Ishikawa (cell line): ENCODE results near the gene IKZF1.

Source experiments
- CEBPB ChIP-seq: IDR thresholded peaks from 2 replicates; pipeline ENCODE4 v1.6.1; 2012
- CREB1 ChIP-seq: IDR thresholded peaks from 2 replicates; pipeline ENCODE4 v1.6.1; 2012; ENCODE audit warnings: low read depth
- EGR1 ChIP-seq: IDR thresholded peaks from 2 replicates; pipeline ENCODE4 v1.6.1; 2012
- EP300 ChIP-seq: IDR thresholded peaks from 2 replicates; pipeline ENCODE4 v1.6.1; 2012; ENCODE audit warnings: borderline replicate concordance
- FOXM1 ChIP-seq: IDR thresholded peaks from 2 replicates; pipeline ENCODE4 v1.6.1; 2012; ENCODE audit warnings: low read depth, borderline replicate concordance
- NFIC ChIP-seq: IDR thresholded peaks from 2 replicates; pipeline ENCODE4 v1.6.1; 2012
- RAD21 ChIP-seq: IDR thresholded peaks from 2 replicates; pipeline ENCODE4 v1.6.1; 2012; ENCODE audit warnings: low read depth
- TAF1 ChIP-seq: IDR thresholded peaks from 2 replicates; pipeline ENCODE4 v1.6.1; 2012; ENCODE audit warnings: low read depth, mild to moderate bottlenecking
- TCF12 ChIP-seq: IDR thresholded peaks from 2 replicates; pipeline ENCODE4 v1.6.1; 2012; ENCODE audit warnings: low read depth
- TEAD4 ChIP-seq: IDR thresholded peaks from 2 replicates; pipeline ENCODE4 v1.6.1; 2012
- YY1 ChIP-seq: IDR thresholded peaks from 2 replicates; pipeline ENCODE4 v1.6.1; 2012; ENCODE audit warnings: low read depth
- ZBTB7A ChIP-seq: IDR thresholded peaks from 2 replicates; pipeline ENCODE4 v1.6.1; 2012; ENCODE audit warnings: low read depth
- TF ChIP-seq, protein P1 (sequence below): IDR thresholded peaks from 2 replicates; pipeline ENCODE4 v1.6.1; 2012; ENCODE audit warnings: low read depth, mild to moderate bottlenecking
- TF ChIP-seq, protein P2 (sequence below): IDR thresholded peaks from 2 replicates; pipeline ENCODE4 v1.6.1; 2012
- TF ChIP-seq, protein P3 (sequence below): IDR thresholded peaks from 2 replicates; pipeline ENCODE4 v1.6.1; 2012

The IKZF1 gene

DNA sequence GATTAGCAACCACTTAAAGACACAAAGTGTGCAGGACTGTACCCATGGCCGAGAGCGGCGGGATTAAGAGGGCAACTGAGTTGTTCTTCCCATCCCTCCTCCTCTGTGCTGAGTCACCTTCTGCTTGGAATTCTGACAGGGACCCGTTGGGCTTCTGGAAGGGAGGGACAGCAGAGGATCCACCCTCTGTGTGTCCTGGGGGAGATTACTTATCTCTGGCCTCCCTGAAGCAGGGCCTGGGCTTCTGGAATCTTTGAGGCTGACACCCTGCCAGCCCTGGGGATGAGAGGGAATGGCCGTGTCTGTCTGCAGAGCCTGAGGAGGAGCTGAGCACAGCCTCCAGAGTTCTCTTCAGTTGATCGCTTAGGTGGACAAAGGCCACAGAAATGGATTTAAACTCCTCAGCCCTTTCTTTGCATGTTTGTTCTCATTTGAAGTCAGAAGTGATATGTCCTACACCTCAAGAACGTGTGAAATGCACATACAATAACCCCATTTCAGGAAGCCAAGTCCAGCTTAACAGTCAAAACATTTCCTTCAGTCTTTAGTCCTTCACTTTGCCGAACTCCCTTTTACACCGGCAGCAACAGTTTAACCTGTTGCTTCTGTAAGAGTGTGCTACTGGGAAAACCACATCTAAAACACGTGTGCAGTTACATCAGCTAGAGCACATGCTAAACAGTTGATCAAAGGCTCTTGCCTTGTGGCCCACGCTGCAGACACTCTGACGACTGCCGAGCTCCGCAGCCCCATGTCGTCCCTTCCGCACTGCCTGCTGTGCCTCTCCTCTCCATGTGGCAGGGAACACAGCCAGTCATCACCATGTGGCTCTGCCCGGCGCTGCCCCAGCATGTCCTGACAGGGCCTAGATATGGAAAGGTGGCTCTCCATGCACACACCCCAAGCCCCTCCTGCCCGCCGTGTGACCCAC, 55.7 kb downstream of the IKZF1 start:
- no peak for TF ChIP-seq TEAD4
- no peak for TF ChIP-seq NFIC
- TF ChIP-seq, protein P1, sequence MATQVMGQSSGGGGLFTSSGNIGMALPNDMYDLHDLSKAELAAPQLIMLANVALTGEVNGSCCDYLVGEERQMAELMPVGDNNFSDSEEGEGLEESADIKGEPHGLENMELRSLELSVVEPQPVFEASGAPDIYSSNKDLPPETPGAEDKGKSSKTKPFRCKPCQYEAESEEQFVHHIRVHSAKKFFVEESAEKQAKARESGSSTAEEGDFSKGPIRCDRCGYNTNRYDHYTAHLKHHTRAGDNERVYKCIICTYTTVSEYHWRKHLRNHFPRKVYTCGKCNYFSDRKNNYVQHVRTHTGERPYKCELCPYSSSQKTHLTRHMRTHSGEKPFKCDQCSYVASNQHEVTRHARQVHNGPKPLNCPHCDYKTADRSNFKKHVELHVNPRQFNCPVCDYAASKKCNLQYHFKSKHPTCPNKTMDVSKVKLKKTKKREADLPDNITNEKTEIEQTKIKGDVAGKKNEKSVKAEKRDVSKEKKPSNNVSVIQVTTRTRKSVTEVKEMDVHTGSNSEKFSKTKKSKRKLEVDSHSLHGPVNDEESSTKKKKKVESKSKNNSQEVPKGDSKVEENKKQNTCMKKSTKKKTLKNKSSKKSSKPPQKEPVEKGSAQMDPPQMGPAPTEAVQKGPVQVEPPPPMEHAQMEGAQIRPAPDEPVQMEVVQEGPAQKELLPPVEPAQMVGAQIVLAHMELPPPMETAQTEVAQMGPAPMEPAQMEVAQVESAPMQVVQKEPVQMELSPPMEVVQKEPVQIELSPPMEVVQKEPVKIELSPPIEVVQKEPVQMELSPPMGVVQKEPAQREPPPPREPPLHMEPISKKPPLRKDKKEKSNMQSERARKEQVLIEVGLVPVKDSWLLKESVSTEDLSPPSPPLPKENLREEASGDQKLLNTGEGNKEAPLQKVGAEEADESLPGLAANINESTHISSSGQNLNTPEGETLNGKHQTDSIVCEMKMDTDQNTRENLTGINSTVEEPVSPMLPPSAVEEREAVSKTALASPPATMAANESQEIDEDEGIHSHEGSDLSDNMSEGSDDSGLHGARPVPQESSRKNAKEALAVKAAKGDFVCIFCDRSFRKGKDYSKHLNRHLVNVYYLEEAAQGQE: no peak
- no peak for TF ChIP-seq EP300
- TF ChIP-seq ZBTB7A: no peak
- TF ChIP-seq FOXM1: no peak
- TF ChIP-seq TAF1: no peak
- no peak for TF ChIP-seq CREB1
- TF ChIP-seq RAD21: no peak
- no peak for TF ChIP-seq EGR1
- TF ChIP-seq, protein P2, sequence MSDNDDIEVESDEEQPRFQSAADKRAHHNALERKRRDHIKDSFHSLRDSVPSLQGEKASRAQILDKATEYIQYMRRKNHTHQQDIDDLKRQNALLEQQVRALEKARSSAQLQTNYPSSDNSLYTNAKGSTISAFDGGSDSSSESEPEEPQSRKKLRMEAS: no peak
- no peak for TF ChIP-seq CEBPB
- no peak for TF ChIP-seq YY1

DNA sequence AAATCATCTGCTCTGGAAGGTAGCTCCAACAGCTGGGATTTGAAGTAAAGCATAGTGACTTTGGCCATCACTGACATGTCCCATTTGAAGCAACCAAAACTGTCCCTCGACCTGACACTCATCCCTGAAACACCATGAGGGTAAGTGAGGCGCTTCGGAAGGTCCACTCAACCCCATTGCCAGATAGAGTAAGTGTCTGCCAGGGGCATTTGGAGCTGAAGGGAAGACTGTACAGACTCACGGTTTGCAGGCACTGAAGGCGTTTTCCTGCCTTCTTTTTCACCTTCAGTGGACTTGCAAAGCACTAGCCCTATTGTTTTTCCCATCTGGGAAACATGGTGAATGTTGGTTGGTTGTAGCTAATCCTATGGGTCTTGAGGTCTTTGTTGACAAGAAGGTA, 57.6 kb downstream of the IKZF1 start:
- TF ChIP-seq, protein P3, sequence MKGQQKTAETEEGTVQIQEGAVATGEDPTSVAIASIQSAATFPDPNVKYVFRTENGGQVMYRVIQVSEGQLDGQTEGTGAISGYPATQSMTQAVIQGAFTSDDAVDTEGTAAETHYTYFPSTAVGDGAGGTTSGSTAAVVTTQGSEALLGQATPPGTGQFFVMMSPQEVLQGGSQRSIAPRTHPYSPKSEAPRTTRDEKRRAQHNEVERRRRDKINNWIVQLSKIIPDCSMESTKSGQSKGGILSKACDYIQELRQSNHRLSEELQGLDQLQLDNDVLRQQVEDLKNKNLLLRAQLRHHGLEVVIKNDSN: no peak
- TF ChIP-seq TCF12: no peak

DNA sequence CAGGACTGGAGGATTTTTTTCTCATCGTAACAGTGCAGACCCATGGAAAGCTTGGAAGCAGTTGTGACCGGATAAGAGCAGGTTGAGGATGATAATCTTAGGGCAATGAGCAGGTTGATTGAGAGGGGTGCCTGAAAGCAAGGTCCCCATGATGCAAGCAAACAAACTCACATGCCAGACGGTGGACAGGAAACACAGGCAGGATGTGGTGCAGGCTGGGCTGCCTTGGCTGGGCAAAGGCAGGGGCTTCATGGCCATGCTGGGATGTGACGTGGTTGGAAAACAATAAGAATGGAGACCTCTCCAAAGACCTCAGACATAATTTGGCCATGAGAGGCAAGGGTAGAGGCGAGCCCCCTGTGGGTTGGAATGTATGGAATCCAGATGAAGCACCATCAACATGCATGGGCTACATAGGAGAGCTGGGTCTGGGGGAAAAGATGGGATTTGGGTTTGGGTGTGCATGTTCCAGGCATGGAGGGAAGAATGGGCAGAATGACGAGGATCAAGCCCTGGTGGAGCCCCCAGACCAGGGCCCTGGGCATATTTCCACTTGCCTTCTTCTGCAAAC, 58.3 kb downstream of the IKZF1 start:
- no peak for TF ChIP-seq EGR1
- no peak for TF ChIP-seq EP300
- TF ChIP-seq, protein P1: no peak
- TF ChIP-seq RAD21: no peak
- TF ChIP-seq, protein P3: no peak
- no peak for TF ChIP-seq FOXM1
- TF ChIP-seq, protein P2: no peak
- TF ChIP-seq TAF1: no peak
- TF ChIP-seq CREB1: no peak
- no peak for TF ChIP-seq YY1
- no peak for TF ChIP-seq CEBPB
- TF ChIP-seq NFIC: no peak
- no peak for TF ChIP-seq ZBTB7A
- TF ChIP-seq TCF12: no peak
- no peak for TF ChIP-seq TEAD4

DNA sequence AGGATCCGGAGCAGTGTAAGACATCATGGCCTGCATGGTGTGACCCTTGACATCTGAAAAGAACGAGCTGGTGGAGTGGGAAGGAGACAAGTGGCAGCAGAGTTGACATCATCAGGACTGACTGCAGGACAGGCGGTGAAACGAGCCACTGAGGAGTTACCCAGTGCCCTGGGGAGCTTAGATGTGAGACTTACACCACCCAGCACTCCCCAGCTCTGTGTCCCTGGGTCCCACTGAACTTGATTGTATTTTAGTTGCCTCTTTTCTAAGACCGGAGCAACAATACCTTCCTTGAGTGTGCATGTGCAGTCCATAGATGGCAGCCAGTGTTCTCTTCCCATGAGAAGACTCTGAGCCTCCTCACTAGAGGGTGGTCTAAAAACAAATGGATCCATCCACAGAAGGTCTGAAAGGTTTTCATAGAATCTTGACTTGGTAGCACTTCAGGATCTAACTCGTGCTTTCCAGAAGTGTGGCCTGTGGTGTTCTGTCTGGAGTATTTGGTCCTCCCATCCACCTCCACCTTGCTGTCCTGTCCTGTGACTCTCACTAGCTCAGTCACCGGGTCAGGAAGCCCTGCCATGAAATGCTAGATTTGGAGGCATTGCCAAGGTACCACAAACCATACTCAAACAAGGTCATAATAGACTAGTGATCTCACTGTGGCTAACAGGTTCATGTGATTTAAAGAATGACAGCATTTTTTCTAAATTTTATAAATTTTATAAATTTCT, 59.0 kb downstream of the IKZF1 start:
- TF ChIP-seq EGR1: no peak
- no peak for TF ChIP-seq NFIC
- no peak for TF ChIP-seq YY1
- no peak for TF ChIP-seq CREB1
- TF ChIP-seq, protein P3: no peak
- TF ChIP-seq RAD21: no peak
- TF ChIP-seq, protein P1: no peak
